MM.1S (cell line): Measurements from ENCODE around the gene EPHB6.

Experiments used
- EZH2 ChIP-seq: fragments of 300-600 bp; sonication (generic); optimal IDR thresholded peaks from 2 replicates; pipeline ENCODE3; 2017; ENCODE audit warnings: low read depth, mild to moderate bottlenecking, antibody characterized with exemption, low read length, mixed read lengths
- EZH2phosphoT487 ChIP-seq: fragments of 300-600 bp; sonication (generic); IDR thresholded peaks from 2 replicates; pipeline ENCODE4 v1.6.1; 2018; ENCODE audit warnings: antibody characterized with exemption, low read length
- TF ChIP-seq, protein P1 (sequence below): fragments of 300-600 bp; sonication (generic); IDR thresholded peaks from 2 replicates; pipeline ENCODE4 v1.5.1; 2016; ENCODE audit warnings: antibody characterized with exemption, low read length, mixed read lengths

DNA sequence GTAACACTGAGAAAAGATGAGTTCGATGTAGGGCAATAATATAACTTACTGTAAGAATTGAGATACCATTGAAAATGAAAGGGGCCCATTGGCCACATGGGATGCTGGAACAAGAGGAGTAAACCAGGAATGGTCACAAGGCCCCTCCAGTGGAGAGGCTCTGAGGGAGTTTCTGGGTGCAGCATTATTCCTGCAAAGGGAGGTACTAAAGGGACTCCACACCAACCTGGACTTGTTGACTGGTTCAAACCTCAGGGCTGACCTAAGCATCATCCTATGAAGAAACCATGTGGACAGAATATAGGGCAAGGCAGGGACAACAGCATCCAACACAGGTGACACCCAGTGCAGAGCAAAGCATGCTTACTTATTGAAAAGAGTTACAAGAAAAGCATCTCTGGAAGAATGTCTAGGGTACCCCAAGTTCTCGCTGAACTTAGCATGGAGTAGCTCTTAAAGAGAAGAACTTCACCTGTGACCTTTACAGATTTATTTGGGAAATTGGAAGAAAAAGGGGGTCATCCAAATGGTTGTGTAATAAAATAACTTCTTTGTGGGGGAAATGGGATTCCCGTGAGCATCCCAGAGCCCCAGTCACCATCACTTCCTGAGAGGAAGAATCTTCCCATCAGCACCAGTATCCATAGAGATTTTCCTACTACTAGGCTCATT lies 49.4 kb upstream of the EPHB6 start:
- no peak for TF ChIP-seq EZH2
- TF ChIP-seq, protein P1, sequence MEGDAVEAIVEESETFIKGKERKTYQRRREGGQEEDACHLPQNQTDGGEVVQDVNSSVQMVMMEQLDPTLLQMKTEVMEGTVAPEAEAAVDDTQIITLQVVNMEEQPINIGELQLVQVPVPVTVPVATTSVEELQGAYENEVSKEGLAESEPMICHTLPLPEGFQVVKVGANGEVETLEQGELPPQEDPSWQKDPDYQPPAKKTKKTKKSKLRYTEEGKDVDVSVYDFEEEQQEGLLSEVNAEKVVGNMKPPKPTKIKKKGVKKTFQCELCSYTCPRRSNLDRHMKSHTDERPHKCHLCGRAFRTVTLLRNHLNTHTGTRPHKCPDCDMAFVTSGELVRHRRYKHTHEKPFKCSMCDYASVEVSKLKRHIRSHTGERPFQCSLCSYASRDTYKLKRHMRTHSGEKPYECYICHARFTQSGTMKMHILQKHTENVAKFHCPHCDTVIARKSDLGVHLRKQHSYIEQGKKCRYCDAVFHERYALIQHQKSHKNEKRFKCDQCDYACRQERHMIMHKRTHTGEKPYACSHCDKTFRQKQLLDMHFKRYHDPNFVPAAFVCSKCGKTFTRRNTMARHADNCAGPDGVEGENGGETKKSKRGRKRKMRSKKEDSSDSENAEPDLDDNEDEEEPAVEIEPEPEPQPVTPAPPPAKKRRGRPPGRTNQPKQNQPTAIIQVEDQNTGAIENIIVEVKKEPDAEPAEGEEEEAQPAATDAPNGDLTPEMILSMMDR = no peak
- no peak for TF ChIP-seq EZH2phosphoT487
